Activated T-cell treated with anti-CD3 and anti-CD28 coated beads, Interleukin-2, amount 50 U/mL, for 24 hours (primary cell): Measurements from ENCODE around the gene MTMR10.

Source experiments
- DNase-seq: peaks from one replicate; pipeline ENCODE4 v3.0.0-alpha.2; 2020
- H3K27ac Mint-ChIP-seq: 2 replicates; pipeline ENCODE4 v1.8.0; 2020; ENCODE audit warnings: mild to moderate bottlenecking, mixed read lengths
- H3K27me3 Mint-ChIP-seq: 2 replicates; pipeline ENCODE4 v1.8.0; 2020; ENCODE audit warnings: mixed read lengths
- H3K36me3 Mint-ChIP-seq: 2 replicates; pipeline ENCODE4 v1.8.0; 2020; ENCODE audit warnings: low read depth, mixed read lengths
- H3K4me1 Mint-ChIP-seq: 2 replicates; pipeline ENCODE4 v1.8.0; 2020; ENCODE audit warnings: low read depth, mixed read lengths
- H3K4me3 Mint-ChIP-seq: 2 replicates; pipeline ENCODE4 v1.8.0; 2020; ENCODE audit warnings: mild to moderate bottlenecking, moderate library complexity, mixed read lengths
- H3K9me3 Mint-ChIP-seq: 2 replicates; pipeline ENCODE4 v1.8.0; 2020; ENCODE audit warnings: mixed read lengths

MTMR10 gene

GRCh38 chr15:30990446-30991254 is 778 bp downstream of the MTMR10 start:
- no peaks in the 10 kb centered on the region for H3K9me3 Mint-ChIP-seq
- H3K27me3 Mint-ChIP-seq: no peaks in the 10 kb centered on the region
- peaks cover 18% of the 10 kb centered on the region for H3K36me3 Mint-ChIP-seq
- no peak for DNase-seq
- H3K27ac Mint-ChIP-seq: peak overlapping the region; percentile 89
- peak overlapping the region; percentile 90 for H3K4me3 Mint-ChIP-seq
- peaks cover 34% of the 10 kb centered on the region for H3K4me1 Mint-ChIP-seq

- no peaks in the 10 kb centered on the region for H3K27me3 Mint-ChIP-seq
- no peak for DNase-seq
- H3K27ac Mint-ChIP-seq: no peak overlapping the region
- peaks cover 41% of the 10 kb centered on the region for H3K4me1 Mint-ChIP-seq
- H3K9me3 Mint-ChIP-seq: no peaks in the 10 kb centered on the region
- peaks cover 24% of the 10 kb centered on the region for H3K36me3 Mint-ChIP-seq
- H3K4me3 Mint-ChIP-seq: peak overlapping the region; percentile 90
Observed at GRCh38 chr15:30990036-30990435, 1.4 kb downstream of the MTMR10 start.

- Mint-ChIP-seq H3K9me3 (no peaks in the 10 kb centered on the region), H3K4me3 (no peak overlapping the region), H3K27ac (peak overlapping the region; percentile 44), H3K4me1 (peaks cover 60% of the 10 kb centered on the region), H3K36me3 (peaks cover 52% of the 10 kb centered on the region), H3K27me3 (no peaks in the 10 kb centered on the region)
- no peak for DNase-seq
Observed at GRCh38 chr15:30985081-30985531, 6.3 kb downstream of the MTMR10 start.

- H3K4me3 Mint-ChIP-seq: no peak overlapping the region
- H3K36me3 Mint-ChIP-seq: peaks cover 58% of the 10 kb centered on the region
- H3K4me1 Mint-ChIP-seq: peaks cover 61% of the 10 kb centered on the region
- H3K27ac Mint-ChIP-seq: peak overlapping the region; percentile 44
- no peaks in the 10 kb centered on the region for H3K9me3 Mint-ChIP-seq
- no peaks in the 10 kb centered on the region for H3K27me3 Mint-ChIP-seq
- DNase-seq: no peak
Observed at GRCh38 chr15:30984542-30984941, 6.9 kb downstream of the MTMR10 start.

GRCh38 chr15:30984118-30984517 is 7.3 kb downstream of the MTMR10 start:
- H3K9me3 Mint-ChIP-seq: no peaks in the 10 kb centered on the region
- H3K27me3 Mint-ChIP-seq: no peaks in the 10 kb centered on the region
- no peak overlapping the region for H3K27ac Mint-ChIP-seq
- no peak overlapping the region for H3K4me3 Mint-ChIP-seq
- no peak for DNase-seq
- H3K4me1 Mint-ChIP-seq: peaks cover 64% of the 10 kb centered on the region
- H3K36me3 Mint-ChIP-seq: peaks cover 62% of the 10 kb centered on the region

GRCh38 chr15:30979457-30979856 is 12.0 kb downstream of the MTMR10 start:
- Mint-ChIP-seq H3K4me3 (no peak overlapping the region), H3K27me3 (no peaks in the 10 kb centered on the region), H3K27ac (no peak overlapping the region), H3K4me1 (peaks cover 41% of the 10 kb centered on the region), H3K36me3 (peaks cover 63% of the 10 kb centered on the region), H3K9me3 (no peaks in the 10 kb centered on the region)
- DNase-seq: no peak

GRCh38 chr15:30978328-30978727 is 13.1 kb downstream of the MTMR10 start:
- no peaks in the 10 kb centered on the region for H3K9me3 Mint-ChIP-seq
- H3K27ac Mint-ChIP-seq: no peak overlapping the region
- no peak for DNase-seq
- peaks cover 68% of the 10 kb centered on the region for H3K36me3 Mint-ChIP-seq
- no peaks in the 10 kb centered on the region for H3K27me3 Mint-ChIP-seq
- H3K4me3 Mint-ChIP-seq: no peak overlapping the region
- peaks cover 30% of the 10 kb centered on the region for H3K4me1 Mint-ChIP-seq

- Mint-ChIP-seq H3K4me1 (peaks cover 25% of the 10 kb centered on the region), H3K36me3 (peaks cover 66% of the 10 kb centered on the region), H3K27me3 (no peaks in the 10 kb centered on the region), H3K9me3 (no peaks in the 10 kb centered on the region), H3K27ac (no peak overlapping the region), H3K4me3 (no peak overlapping the region)
- DNase-seq: no peak
Observed at GRCh38 chr15:30974112-30974511, 17.3 kb downstream of the MTMR10 start.

GRCh38 chr15:30973379-30973778 is 18.0 kb downstream of the MTMR10 start:
- Mint-ChIP-seq H3K27me3 (no peaks in the 10 kb centered on the region), H3K4me1 (peaks cover 24% of the 10 kb centered on the region), H3K36me3 (peaks cover 64% of the 10 kb centered on the region), H3K9me3 (no peaks in the 10 kb centered on the region), H3K4me3 (no peak overlapping the region), H3K27ac (no peak overlapping the region)
- DNase-seq: no peak

- H3K9me3 Mint-ChIP-seq: no peaks in the 10 kb centered on the region
- H3K36me3 Mint-ChIP-seq: peaks cover 68% of the 10 kb centered on the region
- no peaks in the 10 kb centered on the region for H3K27me3 Mint-ChIP-seq
- no peak for DNase-seq
- H3K4me1 Mint-ChIP-seq: peaks cover 25% of the 10 kb centered on the region
- no peak overlapping the region for H3K4me3 Mint-ChIP-seq
- peak overlapping the region; percentile 12 for H3K27ac Mint-ChIP-seq
Observed at GRCh38 chr15:30969724-30970123, 21.7 kb downstream of the MTMR10 start.

GRCh38 chr15:30963681-30964080 is 27.7 kb downstream of the MTMR10 start:
- Mint-ChIP-seq H3K4me3 (no peak overlapping the region), H3K4me1 (peaks cover 24% of the 10 kb centered on the region), H3K36me3 (peaks cover 61% of the 10 kb centered on the region), H3K27me3 (no peaks in the 10 kb centered on the region), H3K9me3 (no peaks in the 10 kb centered on the region), H3K27ac (no peak overlapping the region)
- DNase-seq: no peak

GRCh38 chr15:30962659-30963058 is 28.8 kb downstream of the MTMR10 start:
- DNase-seq: no peak
- H3K9me3 Mint-ChIP-seq: no peaks in the 10 kb centered on the region
- H3K4me3 Mint-ChIP-seq: no peak overlapping the region
- peaks cover 22% of the 10 kb centered on the region for H3K4me1 Mint-ChIP-seq
- H3K36me3 Mint-ChIP-seq: peaks cover 69% of the 10 kb centered on the region
- H3K27me3 Mint-ChIP-seq: no peaks in the 10 kb centered on the region
- peak overlapping the region; percentile 5 for H3K27ac Mint-ChIP-seq

GRCh38 chr15:30962079-30962478 is 29.3 kb downstream of the MTMR10 start:
- H3K27me3 Mint-ChIP-seq: no peaks in the 10 kb centered on the region
- DNase-seq: no peak
- peaks cover 70% of the 10 kb centered on the region for H3K36me3 Mint-ChIP-seq
- peaks cover 20% of the 10 kb centered on the region for H3K4me1 Mint-ChIP-seq
- no peaks in the 10 kb centered on the region for H3K9me3 Mint-ChIP-seq
- no peak overlapping the region for H3K4me3 Mint-ChIP-seq
- peak overlapping the region; percentile 5 for H3K27ac Mint-ChIP-seq

GRCh38 chr15:30958219-30958618 is 33.2 kb downstream of the MTMR10 start:
- Mint-ChIP-seq H3K9me3 (no peaks in the 10 kb centered on the region), H3K4me1 (peaks cover 10% of the 10 kb centered on the region), H3K27me3 (no peaks in the 10 kb centered on the region), H3K36me3 (peaks cover 78% of the 10 kb centered on the region), H3K27ac (peak overlapping the region; percentile 5), H3K4me3 (no peak overlapping the region)
- DNase-seq: no peak

- Mint-ChIP-seq H3K9me3 (no peaks in the 10 kb centered on the region), H3K27ac (peak overlapping the region; percentile 58)
Observed at GRCh38 chr15:30956216-30957124, 35.0 kb downstream of the MTMR10 start.

More at GRCh38 chr15:30956216-30957124, 35.0 kb downstream of the MTMR10 start:
- DNase-seq: no peak
- Mint-ChIP-seq H3K27me3 (no peaks in the 10 kb centered on the region), H3K4me1 (peaks cover 5% of the 10 kb centered on the region), H3K36me3 (peaks cover 86% of the 10 kb centered on the region), H3K4me3 (no peak overlapping the region)
